B cell (primary cell): ENCODE results near the gene FGFR3.

Experiments used
- CTCF ChIP-seq: fragments of 200-600 bp; IDR thresholded peaks from one replicate; pipeline ENCODE4 v1.8.0; 2022; ENCODE audit warnings: antibody characterized with exemption, mild to moderate bottlenecking
- EZH2 ChIP-seq: IDR thresholded peaks from 2 replicates; pipeline ENCODE4 v1.6.1; 2012; ENCODE audit warnings: borderline replicate concordance, low read depth, mild to moderate bottlenecking, moderate library complexity, low read length; ENCODE audit not compliant: insufficient read depth, poor library complexity, severe bottlenecking

- TF ChIP-seq CTCF (no peak), EZH2 (no peak)
Observed at GRCh38 chr4:1806223-1806564, 13.1 kb downstream of the FGFR3 start.
